ENCODE results near the gene NSUN6.

Gene NSUN6

GRCh38 chr10:18514537-18514936, 136.8 kb downstream of the NSUN6 start:
- TF ChIP-seq CTCF (IDR thresholded peaks at IDR 0.05; ENCODE audit: extremely low read depth, missing control alignments): no peak

GRCh38 chr10:18508587-18508986, 142.8 kb downstream of the NSUN6 start:
- no peak for DNase-seq (ENCODE audit: low spot score)
- no peak for TF ChIP-seq CTCF (IDR thresholded peaks at IDR 0.05; ENCODE audit: extremely low read depth, missing control alignments)

More at GRCh38 chr10:18514537-18514936, 136.8 kb downstream of the NSUN6 start:
- no peak for DNase-seq (ENCODE audit: low spot score)

DNA sequence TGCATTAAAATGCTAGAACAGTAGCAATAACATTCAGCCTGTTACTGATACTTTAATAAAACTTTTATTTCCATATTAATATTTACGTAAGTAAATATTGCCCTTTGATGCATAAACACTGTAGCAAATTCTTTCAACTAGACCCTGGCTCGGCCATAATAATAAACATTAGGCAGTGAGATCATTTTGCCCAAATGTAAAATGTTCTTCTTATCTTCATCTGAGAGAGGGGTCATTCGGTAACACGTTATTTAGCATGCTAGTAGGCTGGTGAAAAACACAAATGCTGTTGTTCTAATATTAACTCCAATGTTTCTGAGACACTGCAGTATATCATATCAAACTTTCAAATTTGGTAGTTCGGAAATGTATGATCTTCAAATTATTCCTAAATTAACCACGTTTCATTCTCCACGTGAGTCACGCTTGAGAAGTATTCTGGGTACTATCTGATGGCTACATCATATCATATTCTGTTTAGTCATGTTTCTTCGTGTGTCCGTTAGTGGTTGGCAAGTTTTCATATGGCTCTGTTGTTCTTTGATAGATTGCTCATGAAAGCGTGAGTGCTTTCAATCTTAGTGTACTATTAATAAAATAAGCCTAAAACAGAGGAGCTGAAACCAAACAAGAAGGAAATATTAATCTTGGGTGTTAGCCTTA, 145.8 kb downstream of the NSUN6 start:
- TF ChIP-seq CTCF (IDR thresholded peaks at IDR 0.05; ENCODE audit: extremely low read depth, missing control alignments): no peak
- DNase-seq (ENCODE audit: low spot score): no peak

- DNase-seq (ENCODE audit: low spot score): no peak
- TF ChIP-seq CTCF (IDR thresholded peaks at IDR 0.05; ENCODE audit: extremely low read depth, missing control alignments): no peak
Measured at GRCh38 chr10:18504161-18504560, 147.2 kb downstream of the NSUN6 start.

DNA sequence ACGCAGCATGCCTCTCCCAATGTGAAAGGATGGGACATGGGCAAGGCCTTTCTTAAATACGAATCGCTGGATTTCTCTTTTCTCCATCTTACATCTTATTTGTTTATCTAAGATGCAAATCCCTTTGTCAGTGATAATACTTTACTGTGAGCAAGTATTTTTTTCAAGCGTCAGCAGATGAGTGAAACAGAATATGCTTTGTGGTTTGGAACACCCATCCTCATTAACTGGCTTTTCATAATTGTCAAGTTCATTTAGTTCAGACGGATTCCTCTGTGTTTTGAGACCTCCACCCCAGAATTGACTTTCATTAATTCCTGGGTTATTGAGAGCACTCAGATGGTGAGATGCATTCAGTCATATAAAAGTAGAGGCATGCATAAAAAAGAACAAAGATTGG, 149.8 kb downstream of the NSUN6 start:
- no peak for DNase-seq (ENCODE audit: low spot score)
- no peak for TF ChIP-seq CTCF (IDR thresholded peaks at IDR 0.05; ENCODE audit: extremely low read depth, missing control alignments)

DNA sequence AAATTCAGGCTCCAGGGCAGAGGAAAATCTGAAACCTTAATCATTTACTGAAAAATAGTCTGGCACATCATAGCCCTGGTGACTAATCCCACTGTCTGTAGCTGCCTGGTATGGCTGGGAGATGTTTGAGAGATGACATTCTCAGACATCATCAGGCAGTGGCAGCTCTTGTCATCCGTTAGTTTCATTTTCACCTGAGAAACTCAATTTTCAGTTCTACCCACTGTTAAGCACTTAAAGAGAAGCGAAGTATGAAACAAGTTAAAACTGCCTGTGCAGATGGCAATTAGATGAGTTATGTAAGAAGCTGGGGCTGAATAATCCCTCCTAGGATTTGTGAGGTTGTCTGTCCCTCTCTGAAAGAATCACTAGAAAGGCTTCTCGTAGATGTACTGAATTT, 150.2 kb downstream of the NSUN6 start:
- peak; percentile 20 for DNase-seq (ENCODE audit: low spot score)
- TF ChIP-seq CTCF (IDR thresholded peaks at IDR 0.05; ENCODE audit: extremely low read depth, missing control alignments): no peak

- TF ChIP-seq CTCF (IDR thresholded peaks at IDR 0.05; ENCODE audit: extremely low read depth, missing control alignments): no peak
- DNase-seq (ENCODE audit: low spot score): no peak
Measured at GRCh38 chr10:18500576-18500975, 150.8 kb downstream of the NSUN6 start.

All from GM20000 (cell line).